Stimulated activated naive CD8-positive, alpha-beta T cell treated with anti-CD3 and anti-CD28 coated beads, Interleukin-15, amount 100 ng/mL, for 72 hours (primary cell): ENCODE measurements around the gene ABCB7.
A peak's percentile ranks its signal among the peaks of the same experiment; 100 is the strongest.

Source experiments
- ATAC-seq: fragments of 150-1000 bp; cut with Tn5 transposase; 2 replicates; pipeline ENCODE4 v1.10.0; 2021; ENCODE audit warnings: mild to moderate bottlenecking, moderate library complexity
- DNase-seq, 2 donors: peaks; one replicate each; pipeline ENCODE4 v3.0.0; 2021 to 2022
- H3K27ac Mint-ChIP-seq, 2 donors: one replicate each; pipeline ENCODE4 v1.8.0; 2022; ENCODE audit warnings: mild to moderate bottlenecking in 2 of 2, mixed read lengths in 2 of 2, moderate library complexity in 2 of 2
- H3K27me3 Mint-ChIP-seq: one replicate; pipeline ENCODE4 v1.8.0; 2022; ENCODE audit warnings: mixed read lengths
- H3K4me1 Mint-ChIP-seq: one replicate; pipeline ENCODE4 v1.8.0; 2022; ENCODE audit warnings: mild to moderate bottlenecking, mixed read lengths
- H3K4me3 Mint-ChIP-seq, 2 donors: one replicate each; pipeline ENCODE4 v1.8.0; 2022; ENCODE audit warnings: mild to moderate bottlenecking in 2 of 2, mixed read lengths in 2 of 2, moderate library complexity in 1 of 2
- H3K9me3 Mint-ChIP-seq, 2 donors: one replicate each; pipeline ENCODE4 v1.8.0; 2022; ENCODE audit warnings: mixed read lengths in 2 of 2

The ABCB7 gene

GRCh38 chrX:75038925-75039324 lies 117.2 kb downstream of the ABCB7 start:
- DNase-seq (peak in 1 of 2 donors; percentile 10), ATAC-seq (no peak)
- Mint-ChIP-seq H3K27me3 (no peaks in the 10 kb centered on the region), H3K27ac (no peak overlapping the region), H3K4me3 (no peak overlapping the region), H3K4me1 (no peaks in the 10 kb centered on the region), H3K9me3 (peaks cover 9 to 22% of the 10 kb centered on the region in 2 donors)
